ENCODE measurements around the gene CHRNA4. TPM values are rescaled to one million over a fixed set of nuclear protein-coding genes. Genes with fewer than 3 reads are reported as not detected.

CHRNA4 gene
- total RNA-seq, 1 donor from 2014 or later, result not detected

DNA sequence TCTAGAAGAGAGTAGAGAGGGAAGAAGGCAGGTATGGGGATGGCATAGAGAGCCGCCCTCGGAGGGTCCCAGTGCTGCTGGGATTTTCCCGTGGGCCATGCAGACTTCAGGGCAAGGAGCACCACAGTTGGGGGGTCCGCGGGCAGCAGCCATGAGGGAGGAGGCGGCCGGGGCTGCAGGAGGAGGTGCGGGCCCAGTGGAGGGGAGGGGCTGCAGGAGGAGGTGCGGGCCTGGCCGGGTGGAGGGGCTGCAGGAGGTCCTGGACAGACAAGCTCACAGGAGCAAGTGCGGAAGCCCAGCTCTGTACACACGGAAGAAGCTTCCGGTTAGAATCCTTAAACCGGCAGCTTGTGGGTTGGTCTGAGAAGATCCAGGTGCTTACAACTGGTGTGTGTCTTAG is 34.6 kb upstream of the CHRNA4 start:
- H3K36me3 Mint-ChIP-seq (ENCODE audit: low read depth), result no peaks in the 10 kb centered on the region
- no peaks in the 10 kb centered on the region for H3K4me1 Mint-ChIP-seq
- intact Hi-C loops (cut with micrococcal nuclease), result no loop called here
- no peak for ATAC-seq (ENCODE audit: low read depth)
- no peak overlapping the region for H3K4me3 Mint-ChIP-seq
- CTCF ChIA-PET, result no interaction called here
- TF ChIP-seq, protein P1, sequence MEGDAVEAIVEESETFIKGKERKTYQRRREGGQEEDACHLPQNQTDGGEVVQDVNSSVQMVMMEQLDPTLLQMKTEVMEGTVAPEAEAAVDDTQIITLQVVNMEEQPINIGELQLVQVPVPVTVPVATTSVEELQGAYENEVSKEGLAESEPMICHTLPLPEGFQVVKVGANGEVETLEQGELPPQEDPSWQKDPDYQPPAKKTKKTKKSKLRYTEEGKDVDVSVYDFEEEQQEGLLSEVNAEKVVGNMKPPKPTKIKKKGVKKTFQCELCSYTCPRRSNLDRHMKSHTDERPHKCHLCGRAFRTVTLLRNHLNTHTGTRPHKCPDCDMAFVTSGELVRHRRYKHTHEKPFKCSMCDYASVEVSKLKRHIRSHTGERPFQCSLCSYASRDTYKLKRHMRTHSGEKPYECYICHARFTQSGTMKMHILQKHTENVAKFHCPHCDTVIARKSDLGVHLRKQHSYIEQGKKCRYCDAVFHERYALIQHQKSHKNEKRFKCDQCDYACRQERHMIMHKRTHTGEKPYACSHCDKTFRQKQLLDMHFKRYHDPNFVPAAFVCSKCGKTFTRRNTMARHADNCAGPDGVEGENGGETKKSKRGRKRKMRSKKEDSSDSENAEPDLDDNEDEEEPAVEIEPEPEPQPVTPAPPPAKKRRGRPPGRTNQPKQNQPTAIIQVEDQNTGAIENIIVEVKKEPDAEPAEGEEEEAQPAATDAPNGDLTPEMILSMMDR (IDR thresholded peaks at IDR 0.05), result no peak
- peaks cover 9% of the 10 kb centered on the region for H3K27me3 Mint-ChIP-seq
- no peaks in the 10 kb centered on the region for H3K9me3 Mint-ChIP-seq
- H3K27ac Mint-ChIP-seq, result no peak overlapping the region
- DNase-seq, result no peak
- POLR2A ChIA-PET, result no interaction called here

DNA sequence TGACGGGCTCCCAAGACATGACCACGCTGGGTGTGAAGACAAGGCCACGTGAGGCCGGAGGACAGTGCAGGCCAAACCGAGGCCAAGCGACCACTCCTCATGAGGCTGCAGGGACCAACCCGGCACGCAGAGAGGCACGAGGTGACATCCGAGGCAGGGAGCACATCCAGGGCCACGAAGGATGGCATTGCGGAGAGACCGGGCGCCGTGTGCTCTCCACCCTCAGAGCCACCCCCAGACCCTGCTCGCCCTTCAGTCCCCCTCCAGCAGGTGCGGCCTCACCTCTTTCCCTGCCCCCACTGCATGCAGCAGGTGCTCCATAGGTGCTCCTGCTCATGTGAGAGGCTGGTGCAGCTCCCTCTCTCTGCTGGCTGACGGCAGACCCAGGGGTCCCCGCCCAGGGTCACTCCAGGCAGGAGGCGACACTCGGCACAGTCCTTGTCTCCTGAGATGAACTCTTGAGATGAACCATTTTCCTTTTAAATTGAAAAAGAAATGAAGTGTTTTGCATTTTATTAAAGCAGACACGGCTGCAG is 33.8 kb upstream of the CHRNA4 start:
- DNase-seq, result no peak
- POLR2A ChIA-PET, result no interaction called here

DNA sequence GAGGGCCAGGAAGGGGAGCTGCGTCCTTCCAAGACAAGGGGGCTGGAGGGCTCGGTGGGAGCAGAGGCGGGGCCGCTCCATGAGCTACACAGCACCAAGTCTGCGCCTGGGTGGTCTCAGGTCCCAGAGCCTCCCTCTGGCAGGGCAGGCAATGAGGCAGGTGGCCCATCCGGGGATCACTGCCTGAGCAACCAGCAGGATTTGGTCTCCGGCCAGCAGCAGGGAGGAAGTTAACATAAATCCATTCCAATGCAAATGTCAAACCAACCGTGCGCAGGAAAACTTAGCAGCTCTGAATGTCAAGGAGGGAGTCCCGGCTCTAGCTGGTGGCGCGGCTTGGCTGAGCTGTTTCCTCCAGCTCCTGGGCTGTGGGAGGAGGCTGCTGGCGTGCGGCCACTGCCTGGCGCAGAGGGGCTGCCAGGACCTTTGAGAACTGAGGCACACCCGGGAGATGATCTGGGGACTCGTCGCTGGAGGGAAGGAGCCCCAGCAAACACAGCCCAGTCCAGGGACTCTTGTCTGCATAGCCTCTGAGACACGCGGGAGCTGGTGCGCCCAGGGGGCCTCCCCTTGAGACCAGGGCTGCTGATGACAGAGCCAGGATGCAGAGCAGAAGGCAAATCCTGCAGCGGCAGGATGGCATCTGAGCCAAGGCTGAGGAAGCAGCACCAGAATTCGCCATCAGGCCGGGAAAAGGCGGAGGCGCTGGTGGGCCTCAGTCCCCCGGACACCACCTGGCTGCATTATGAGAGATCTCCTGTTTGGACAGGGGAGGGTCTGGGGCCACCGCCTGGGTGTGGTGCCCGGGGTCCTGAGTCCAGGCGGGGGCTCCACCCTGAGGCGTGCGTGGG is 33.1 kb upstream of the CHRNA4 start:
- ChIA-PET CTCF (no interaction called here), POLR2A (no interaction called here)
- Mint-ChIP-seq H3K4me1 (no peaks in the 10 kb centered on the region), H3K9me3 (peaks cover 2% of the 10 kb centered on the region), H3K27ac (no peak overlapping the region), H3K4me3 (no peak overlapping the region), H3K36me3 (ENCODE audit: low read depth) (no peaks in the 10 kb centered on the region), H3K27me3 (peaks cover 9% of the 10 kb centered on the region)
- no peak for DNase-seq
- intact Hi-C loops (cut with micrococcal nuclease), result no loop called here
- ATAC-seq (ENCODE audit: low read depth), result no peak
- TF ChIP-seq, protein P1 (IDR thresholded peaks at IDR 0.05), result no peak

More for the DNA sequence above, 33.8 kb upstream of the CHRNA4 start:
- TF ChIP-seq, protein P1 (IDR thresholded peaks at IDR 0.05), result no peak
- H3K4me1 Mint-ChIP-seq, result no peaks in the 10 kb centered on the region
- no peak for ATAC-seq (ENCODE audit: low read depth)
- H3K27me3 Mint-ChIP-seq, result peaks cover 9% of the 10 kb centered on the region
- no peaks in the 10 kb centered on the region for H3K36me3 Mint-ChIP-seq (ENCODE audit: low read depth)
- no peak overlapping the region for H3K4me3 Mint-ChIP-seq
- no peak overlapping the region for H3K27ac Mint-ChIP-seq
- CTCF ChIA-PET, result no interaction called here
- H3K9me3 Mint-ChIP-seq, result peaks cover under 1% of the 10 kb centered on the region
- intact Hi-C loops (cut with micrococcal nuclease), result no loop called here

DNA sequence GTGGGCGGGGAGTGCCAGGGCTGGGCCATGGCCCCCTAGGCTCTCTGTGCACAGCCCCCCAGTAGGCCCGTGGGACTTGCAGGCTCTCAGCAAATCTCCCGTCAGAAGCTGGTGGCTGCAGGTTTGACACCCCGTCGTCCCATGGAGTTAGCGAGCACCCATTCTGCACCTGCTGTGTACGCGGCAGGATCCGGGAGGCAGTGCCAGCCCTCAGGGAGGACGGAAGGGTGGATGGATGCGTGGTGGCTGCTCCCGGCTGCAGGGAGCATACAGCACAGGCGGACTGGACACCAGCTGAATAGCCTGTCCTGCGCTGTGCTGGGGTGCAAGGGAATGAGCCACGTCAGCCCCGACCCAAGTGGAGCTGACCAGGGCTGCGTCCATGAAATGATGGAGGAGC is 32.4 kb upstream of the CHRNA4 start:
- Mint-ChIP-seq H3K36me3 (ENCODE audit: low read depth) (no peaks in the 10 kb centered on the region), H3K4me1 (no peaks in the 10 kb centered on the region), H3K27ac (no peak overlapping the region), H3K4me3 (no peak overlapping the region), H3K27me3 (peaks cover 9% of the 10 kb centered on the region), H3K9me3 (peaks cover 2% of the 10 kb centered on the region)
- ChIA-PET POLR2A (no interaction called here), CTCF (no interaction called here)
- no peak for ATAC-seq (ENCODE audit: low read depth)
- no peak for DNase-seq
- TF ChIP-seq, protein P1 (IDR thresholded peaks at IDR 0.05), result no peak
- intact Hi-C loops (cut with micrococcal nuclease), result no loop called here

DNA sequence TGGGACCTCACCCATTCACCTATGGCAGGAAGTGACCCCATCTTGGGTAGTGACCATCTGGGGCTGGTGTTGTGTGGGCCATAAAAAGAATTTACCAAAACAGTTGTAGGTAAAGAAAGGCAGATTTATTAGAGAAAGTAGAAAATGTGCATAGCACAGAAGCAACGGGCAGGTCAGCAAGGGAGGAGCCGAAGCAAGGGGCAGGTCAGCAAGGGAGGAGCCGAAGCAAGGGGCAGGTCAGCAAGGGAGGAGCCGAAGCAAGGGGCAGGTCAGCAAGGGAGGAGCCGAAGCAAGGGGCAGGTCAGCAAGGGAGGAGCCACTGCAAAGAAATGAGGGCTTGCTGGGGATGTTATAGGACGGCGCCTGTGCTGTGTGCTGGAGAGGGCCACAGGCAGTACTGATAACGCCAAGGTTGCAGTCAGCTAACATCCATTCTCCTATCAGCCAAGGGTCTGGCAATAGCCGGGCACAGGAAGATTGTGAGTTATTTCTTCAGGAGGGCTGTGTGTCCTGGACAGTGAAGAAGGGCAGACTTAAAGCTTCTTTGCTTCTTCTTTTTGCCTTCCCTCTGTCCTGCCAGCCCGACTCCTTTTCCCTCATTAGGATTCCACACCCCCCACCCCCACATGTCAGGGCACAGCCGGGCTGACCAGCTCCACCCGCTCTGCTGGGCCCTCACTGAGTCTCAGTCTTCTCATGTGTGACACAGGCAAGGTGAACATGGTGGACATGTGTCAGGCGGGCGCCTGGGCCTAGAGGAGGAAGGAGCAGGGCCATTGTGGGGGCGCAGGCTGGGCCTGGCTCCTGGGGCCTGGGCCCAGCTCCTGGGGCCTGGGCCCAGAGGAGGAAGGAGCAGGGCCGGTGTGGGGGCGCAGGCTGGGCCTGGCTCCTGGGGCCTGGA is 31.6 kb upstream of the CHRNA4 start:
- no peak overlapping the region for H3K4me3 Mint-ChIP-seq

More for the DNA sequence above, 31.6 kb upstream of the CHRNA4 start:
- ChIA-PET POLR2A (no interaction called here), CTCF (no interaction called here)
- Mint-ChIP-seq H3K27ac (no peak overlapping the region), H3K27me3 (peaks cover 9% of the 10 kb centered on the region), H3K4me1 (no peaks in the 10 kb centered on the region), H3K9me3 (peaks cover 2% of the 10 kb centered on the region), H3K36me3 (ENCODE audit: low read depth) (no peaks in the 10 kb centered on the region)
- TF ChIP-seq, protein P1 (IDR thresholded peaks at IDR 0.05), result no peak
- DNase-seq (no peak), ATAC-seq (ENCODE audit: low read depth) (no peak)
- intact Hi-C loops (cut with micrococcal nuclease), result no loop called here

Measured in activated B cell treated with CpG ODN at 0.5 μM for 24 hours (primary cell).